PC-3 (cell line): ENCODE results near the gene TRABD.

Experiments used
- CTCF ChIP-seq: fragments of 300-600 bp; sonication (generic); conservative IDR thresholded peaks from 2 replicates; pipeline ENCODE4 v1.5.1; 2017; ENCODE audit warnings: antibody characterized with exemption, low read depth, mild to moderate bottlenecking, low read length
- EZH2 ChIP-seq: fragments of 300-600 bp; sonication (generic); IDR thresholded peaks from one replicate; pipeline ENCODE4 v1.6.1; 2017; ENCODE audit warnings: antibody characterized with exemption, mild to moderate bottlenecking, low read length; ENCODE audit not compliant: unreplicated experiment

GRCh38 chr22:50161508-50162390 is 24.0 kb upstream of the TRABD start:
- no peak for TF ChIP-seq EZH2
- no peak for TF ChIP-seq CTCF
